Measurements from ENCODE around the gene CASK.

- TF ChIP-seq CTCF (IDR thresholded peaks at IDR 0.05) (no peak), REST (IDR thresholded peaks at IDR 0.05; ENCODE audit: insufficient read depth in 1 of 2, low read depth in 2 of 2, low read length in 1 of 2) (no peak)
Observed at GRCh38 chrX:41474726-41475100, 448.6 kb downstream of the CASK start.

Data from Panc1 (cell line).